H9 (cell line): Measurements from ENCODE around the gene RELCH. TPM values are rescaled to one million over a fixed set of nuclear protein-coding genes. Genes with fewer than 3 reads are reported as not detected.

Source experiments
- DNase-seq: peaks from one replicate; pipeline ENCODE4 v3.0.0-alpha.2; 2017
- H2AFZ ChIP-seq: one replicate; pipeline ENCODE4 v1.6.1; 2013; ENCODE audit warnings: mild to moderate bottlenecking, low read length, control low read depth, moderate library complexity
- H2AK5ac ChIP-seq: 2 replicates; pipeline ENCODE4 v1.6.1; 2013; ENCODE audit warnings: low read length, control low read depth, mixed read lengths; ENCODE audit not compliant: insufficient read length
- H2BK120ac ChIP-seq: one replicate; pipeline ENCODE4 v1.6.1; 2013; ENCODE audit warnings: low read depth, mild to moderate bottlenecking, low read length, control low read depth, inconsistent platforms; ENCODE audit not compliant: poor library complexity, severe bottlenecking
- H2BK12ac ChIP-seq: 2 replicates; pipeline ENCODE4 v1.6.1; 2013; ENCODE audit warnings: low read length, control low read depth, mixed read lengths, low read depth; ENCODE audit not compliant: insufficient read length
- H2BK15ac ChIP-seq: 2 replicates; pipeline ENCODE4 v1.6.1; 2013; ENCODE audit warnings: low read depth, low read length, control low read depth
- H2BK20ac ChIP-seq: one replicate; pipeline ENCODE4 v1.6.1; 2013; ENCODE audit warnings: low read depth, mild to moderate bottlenecking, low read length, control low read depth, inconsistent platforms; ENCODE audit not compliant: poor library complexity, severe bottlenecking
- H2BK5ac ChIP-seq: 2 replicates; pipeline ENCODE4 v1.6.1; 2013; ENCODE audit warnings: low read length, control low read depth, mixed read lengths; ENCODE audit not compliant: insufficient read length
- H3K14ac ChIP-seq: 2 replicates; pipeline ENCODE4 v1.6.1; 2013; ENCODE audit warnings: low read length, control low read depth; ENCODE audit not compliant: insufficient read depth
- H3K18ac ChIP-seq: 2 replicates; pipeline ENCODE4 v1.6.1; 2013; ENCODE audit warnings: low read depth, mild to moderate bottlenecking, mixed read lengths, low read length, control low read depth; ENCODE audit not compliant: insufficient read length
- H3K23ac ChIP-seq: 2 replicates; pipeline ENCODE4 v1.6.1; 2013; ENCODE audit warnings: low read length, control low read depth, mixed read lengths, low read depth; ENCODE audit not compliant: insufficient read length
- H3K23me2 ChIP-seq: 2 replicates; pipeline ENCODE4 v1.6.1; 2013; ENCODE audit warnings: low read depth, mild to moderate bottlenecking, mixed read lengths, low read length, control low read depth; ENCODE audit not compliant: insufficient read length, poor library complexity, severe bottlenecking
- H3K27ac ChIP-seq: 2 replicates; pipeline ENCODE4 v1.5.1; 2013; ENCODE audit warnings: low read length, control low read depth, mixed read lengths, low read depth; ENCODE audit not compliant: insufficient read length
- H3K27me3 ChIP-seq: 2 replicates; pipeline ENCODE4 v1.6.1; 2013; ENCODE audit warnings: low read length, control low read depth, inconsistent platforms; ENCODE audit not compliant: insufficient read depth
- H3K4ac ChIP-seq: 2 replicates; pipeline ENCODE4 v1.6.1; 2013; ENCODE audit warnings: low read depth, mild to moderate bottlenecking, control low read depth, inconsistent platforms, low read length, moderate library complexity
- H3K4me1 ChIP-seq: 2 replicates; pipeline ENCODE4 v1.6.1; 2013; ENCODE audit warnings: low read length, control low read depth, inconsistent platforms; ENCODE audit not compliant: insufficient read depth
- H3K4me2 ChIP-seq: 2 replicates; pipeline ENCODE4 v1.6.1; 2013; ENCODE audit warnings: low read length, control low read depth, mixed read lengths; ENCODE audit not compliant: insufficient read length, insufficient read depth
- H3K56ac ChIP-seq: 2 replicates; pipeline ENCODE4 v1.6.1; 2013; ENCODE audit warnings: low read depth, mild to moderate bottlenecking, mixed read lengths, low read length, control low read depth; ENCODE audit not compliant: insufficient read length
- H3K79me1 ChIP-seq: 2 replicates; pipeline ENCODE4 v1.6.1; 2013; ENCODE audit warnings: low read depth, mild to moderate bottlenecking, moderate library complexity, low read length, control low read depth, inconsistent platforms; ENCODE audit not compliant: insufficient read depth, poor library complexity, severe bottlenecking
- H3K79me2 ChIP-seq: 2 replicates; pipeline ENCODE4 v1.6.1; 2013; ENCODE audit warnings: low read length, control low read depth, inconsistent platforms; ENCODE audit not compliant: insufficient read depth
- H3K9ac ChIP-seq: 2 replicates; pipeline ENCODE4 v1.6.1; 2013; ENCODE audit warnings: low read length, control low read depth, mixed read lengths; ENCODE audit not compliant: insufficient read length; ENCODE audit errors: extremely low read depth
- H3K9me3 ChIP-seq: one replicate; pipeline ENCODE4 v1.6.1; 2013; ENCODE audit warnings: low read depth, low read length, inconsistent platforms; ENCODE audit not compliant: control insufficient read depth
- H3T11ph ChIP-seq: one replicate; pipeline ENCODE4 v1.6.1; 2013; ENCODE audit warnings: mild to moderate bottlenecking, low read length, control low read depth, inconsistent platforms
- H4K20me1 ChIP-seq: one replicate; pipeline ENCODE4 v1.6.1; 2013; ENCODE audit not compliant: control insufficient read depth, insufficient read length, insufficient read depth
- H4K5ac ChIP-seq: 2 replicates; pipeline ENCODE4 v1.6.1; 2013; ENCODE audit warnings: low read depth, mild to moderate bottlenecking, mixed read lengths, low read length, control low read depth; ENCODE audit not compliant: insufficient read length
- H4K8ac ChIP-seq: replicated peaks from 2 replicates; pipeline ENCODE4 v1.6.1; 2013; ENCODE audit warnings: low read length, control low read depth, mixed read lengths, low read depth; ENCODE audit not compliant: insufficient read length
- H4K91ac ChIP-seq: 2 replicates; pipeline ENCODE4 v1.6.1; 2013; ENCODE audit warnings: low read depth, mild to moderate bottlenecking, moderate library complexity, mixed read lengths, low read length, control low read depth; ENCODE audit not compliant: insufficient read length
- H3K27ac Mint-ChIP-seq, 3 experiments: 2 replicates in 2 of 3; 3 replicates in 1 of 3; pipeline ENCODE4 v1.8.0; 2020 to 2021; ENCODE audit warnings: mixed read lengths in 3 of 3, mild to moderate bottlenecking in 1 of 3, moderate library complexity in 1 of 3
- H3K27me3 Mint-ChIP-seq: 2 replicates; pipeline ENCODE4 v1.8.0; 2021; ENCODE audit warnings: low read depth, mild to moderate bottlenecking, moderate library complexity, mixed read lengths
- H3K36me3 Mint-ChIP-seq, 3 experiments: 2 replicates in 2 of 3; 3 replicates in 1 of 3; pipeline ENCODE4 v1.8.0; 2020 to 2021; ENCODE audit warnings: low read depth in 3 of 3, mixed read lengths in 3 of 3; ENCODE audit not compliant: insufficient read depth in 1 of 3
- H3K4me1 Mint-ChIP-seq, 2 experiments: 2 replicates each; pipeline ENCODE4 v1.8.0; 2020; ENCODE audit warnings: mixed read lengths in 2 of 2
- H3K4me3 Mint-ChIP-seq, 2 experiments: 2 replicates in 1 of 2; 3 replicates in 1 of 2; pipeline ENCODE4 v1.8.0; 2020 to 2021; ENCODE audit warnings: mild to moderate bottlenecking in 2 of 2, mixed read lengths in 2 of 2, moderate library complexity in 1 of 2
- H3K9me3 Mint-ChIP-seq, 2 experiments: 2 replicates in 1 of 2; 3 replicates in 1 of 2; pipeline ENCODE4 v1.8.0; 2020; ENCODE audit warnings: mild to moderate bottlenecking in 2 of 2, mixed read lengths in 2 of 2, moderate library complexity in 1 of 2
- WGBS: extraction: QIAGEN DNeasy Blood & Tissue Kit; methylation state at CpG from one replicate; pipeline ENCODE4 v1.1.7; 2013; ENCODE audit warnings: missing lambda C conversion rate, low lambda C conversion rate, mixed read lengths; ENCODE audit not compliant: insufficient read length; ENCODE audit errors: extremely low coverage; 5-methylcytosine and 5-hydroxymethylcytosine counted together
- total RNA-seq: library from RNA; stranded (reverse); gene quantifications from 2 replicates; pipeline ENCODE4 v1.2.1, GENCODE V29; 2021
- TF ChIP-seq, protein P1 (sequence below): fragments of 200-600 bp; sonication (generic); conservative IDR thresholded peaks from 3 replicates; pipeline ENCODE4 v1.8.0; 2021; ENCODE audit warnings: antibody characterized with exemption, mild to moderate bottlenecking

RELCH gene
- total RNA-seq, 1 experiment from 2014 or later = 32.3 TPM

DNA sequence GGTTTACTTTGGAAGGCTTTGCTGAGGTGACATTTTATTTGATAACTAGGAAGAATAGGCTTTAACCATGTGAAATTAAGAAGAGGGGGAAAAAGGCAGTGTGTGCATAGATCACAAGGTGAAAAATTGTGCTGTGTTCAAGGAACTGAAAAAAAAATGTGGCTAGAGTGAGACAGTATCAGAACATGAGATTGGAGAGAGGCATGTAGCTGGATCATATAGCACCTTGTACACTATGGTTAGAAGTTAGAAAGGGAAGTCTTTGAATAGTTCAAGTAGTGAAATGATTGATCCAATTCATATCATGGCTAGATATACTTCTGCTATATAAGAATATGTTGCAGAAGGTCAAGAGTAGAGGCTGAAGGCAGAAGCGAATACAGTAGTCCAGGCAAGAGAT is 125.8 kb downstream of the RELCH start:
- TF ChIP-seq, protein P1, sequence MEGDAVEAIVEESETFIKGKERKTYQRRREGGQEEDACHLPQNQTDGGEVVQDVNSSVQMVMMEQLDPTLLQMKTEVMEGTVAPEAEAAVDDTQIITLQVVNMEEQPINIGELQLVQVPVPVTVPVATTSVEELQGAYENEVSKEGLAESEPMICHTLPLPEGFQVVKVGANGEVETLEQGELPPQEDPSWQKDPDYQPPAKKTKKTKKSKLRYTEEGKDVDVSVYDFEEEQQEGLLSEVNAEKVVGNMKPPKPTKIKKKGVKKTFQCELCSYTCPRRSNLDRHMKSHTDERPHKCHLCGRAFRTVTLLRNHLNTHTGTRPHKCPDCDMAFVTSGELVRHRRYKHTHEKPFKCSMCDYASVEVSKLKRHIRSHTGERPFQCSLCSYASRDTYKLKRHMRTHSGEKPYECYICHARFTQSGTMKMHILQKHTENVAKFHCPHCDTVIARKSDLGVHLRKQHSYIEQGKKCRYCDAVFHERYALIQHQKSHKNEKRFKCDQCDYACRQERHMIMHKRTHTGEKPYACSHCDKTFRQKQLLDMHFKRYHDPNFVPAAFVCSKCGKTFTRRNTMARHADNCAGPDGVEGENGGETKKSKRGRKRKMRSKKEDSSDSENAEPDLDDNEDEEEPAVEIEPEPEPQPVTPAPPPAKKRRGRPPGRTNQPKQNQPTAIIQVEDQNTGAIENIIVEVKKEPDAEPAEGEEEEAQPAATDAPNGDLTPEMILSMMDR = no peak
- no CpG with 5 or more reads among the region's 1 CpG for WGBS

More for the DNA sequence above, 125.8 kb downstream of the RELCH start:
- Histone ChIP-seq H3K4ac (no peak overlapping the region), H3T11ph (no peak overlapping the region), H3K14ac (no peak overlapping the region), H2BK120ac (no peak overlapping the region), H2BK5ac (no peak overlapping the region), H3K56ac (no peak overlapping the region), H3K9me3 (no peaks in the 10 kb centered on the region), H3K9ac (no peak overlapping the region), H2BK20ac (no peak overlapping the region), H2BK12ac (no peak overlapping the region), H3K4me1 (no peaks in the 10 kb centered on the region), H3K23ac (no peak overlapping the region), H2AFZ (no peak overlapping the region), H3K27ac (no peak overlapping the region), H3K23me2 (no peaks in the 10 kb centered on the region), H2AK5ac (no peak overlapping the region), H2BK15ac (no peak overlapping the region), H3K27me3 (no peaks in the 10 kb centered on the region), H3K79me1 (no peaks in the 10 kb centered on the region), H4K91ac (no peak overlapping the region), H4K8ac (no peak overlapping the region), H3K4me2 (no peak overlapping the region), H4K20me1 (no peaks in the 10 kb centered on the region), H3K18ac (no peak overlapping the region), H4K5ac (no peak overlapping the region), H3K79me2 (no peaks in the 10 kb centered on the region)
- Mint-ChIP-seq H3K36me3 (peaks cover 7 to 16% (median 7%) of the 10 kb centered on the region in 3 experiments), H3K9me3 (no peaks in the 10 kb centered on the region), H3K4me3 (no peak overlapping the region), H3K4me1 (no peaks in the 10 kb centered on the region), H3K27me3 (no peaks in the 10 kb centered on the region), H3K27ac (no peak overlapping the region)
- no peak for DNase-seq
